Non-pigmented ciliary epithelial cell (primary cell): ENCODE measurements around the gene FMNL3.

Experiments used
- DNase-seq: peaks from one replicate; pipeline ENCODE4 v3.0.0-alpha.2; 2010; ENCODE audit warnings: low read depth

FMNL3 gene

DNA sequence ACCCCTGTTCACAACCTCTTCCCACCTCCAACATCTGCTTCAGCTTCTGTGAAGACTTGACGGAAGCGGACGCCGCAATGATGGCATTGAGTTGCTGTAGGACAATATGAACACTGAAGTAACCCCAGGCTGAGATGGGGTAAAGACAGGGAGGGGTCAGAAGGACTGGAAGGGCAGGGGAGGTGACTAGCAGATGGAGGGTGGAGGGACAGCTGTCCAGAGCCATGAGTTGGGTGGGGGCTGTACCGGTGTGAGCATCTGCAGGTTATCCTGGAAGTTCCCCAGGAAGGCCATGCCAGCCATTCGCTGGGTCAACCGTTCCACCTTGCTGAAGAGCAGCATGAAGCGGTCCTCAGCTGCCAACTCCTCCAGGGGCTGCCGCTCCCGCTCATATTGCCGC, 57.8 kb downstream of the FMNL3 start:
- no peak for DNase-seq

DNA sequence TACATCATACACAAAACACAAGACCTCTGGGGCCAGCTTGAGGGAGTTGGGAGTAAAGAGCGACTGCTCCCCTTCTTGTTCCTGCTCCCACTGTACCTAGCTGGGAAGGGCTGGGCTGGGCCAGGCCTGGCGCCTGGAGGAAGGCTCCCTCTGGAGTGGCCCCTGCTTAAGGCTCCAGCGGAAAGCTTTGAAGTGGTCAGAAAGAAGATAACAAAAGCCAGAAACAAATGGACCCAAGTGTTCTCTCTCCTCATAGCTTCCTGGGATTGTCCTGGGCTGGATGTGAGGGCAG, 58.5 kb downstream of the FMNL3 start:
- no peak for DNase-seq

DNA sequence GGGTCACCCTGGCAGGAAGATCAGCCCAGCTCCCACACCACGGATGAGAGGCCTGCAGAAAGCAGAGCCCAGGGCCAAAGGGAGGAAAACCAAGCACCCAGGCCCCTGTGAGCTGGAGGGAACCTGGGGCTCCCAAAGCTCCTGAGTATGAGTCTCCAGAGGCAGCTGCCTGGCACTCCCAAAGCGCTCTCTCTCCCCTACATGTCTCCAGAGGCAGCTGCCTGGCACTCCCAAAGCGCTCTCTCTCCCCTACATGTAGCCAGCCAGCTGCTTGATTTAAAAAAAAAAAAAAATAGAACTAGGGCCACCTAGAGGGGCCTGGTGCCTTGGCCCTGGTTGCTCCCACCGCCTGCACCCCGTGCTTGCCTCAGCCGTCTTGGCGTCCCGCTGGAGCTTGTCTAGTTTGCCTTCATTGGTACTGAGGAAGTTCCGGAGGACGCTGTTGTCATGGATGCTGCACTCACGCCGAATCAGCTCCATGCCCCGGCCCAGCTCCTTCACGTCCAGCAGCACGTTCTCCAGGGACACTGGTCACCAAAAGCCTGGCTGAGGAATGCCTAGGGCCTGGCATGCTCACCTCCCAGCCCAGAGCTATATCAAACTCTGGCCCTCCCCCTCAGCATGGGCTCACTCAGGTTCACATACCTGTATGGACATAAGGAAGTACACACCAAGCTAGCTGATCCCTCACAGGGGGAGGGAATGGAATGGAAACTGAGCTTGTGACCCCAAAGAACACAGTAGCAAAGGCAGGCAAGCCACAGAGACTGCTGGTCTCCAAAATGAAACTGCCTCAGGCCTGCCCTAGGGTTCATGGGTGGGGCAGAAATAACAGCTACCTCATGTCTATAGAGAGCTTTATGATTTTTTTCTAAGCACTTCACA, 59.1 kb downstream of the FMNL3 start:
- no peak for DNase-seq

DNA sequence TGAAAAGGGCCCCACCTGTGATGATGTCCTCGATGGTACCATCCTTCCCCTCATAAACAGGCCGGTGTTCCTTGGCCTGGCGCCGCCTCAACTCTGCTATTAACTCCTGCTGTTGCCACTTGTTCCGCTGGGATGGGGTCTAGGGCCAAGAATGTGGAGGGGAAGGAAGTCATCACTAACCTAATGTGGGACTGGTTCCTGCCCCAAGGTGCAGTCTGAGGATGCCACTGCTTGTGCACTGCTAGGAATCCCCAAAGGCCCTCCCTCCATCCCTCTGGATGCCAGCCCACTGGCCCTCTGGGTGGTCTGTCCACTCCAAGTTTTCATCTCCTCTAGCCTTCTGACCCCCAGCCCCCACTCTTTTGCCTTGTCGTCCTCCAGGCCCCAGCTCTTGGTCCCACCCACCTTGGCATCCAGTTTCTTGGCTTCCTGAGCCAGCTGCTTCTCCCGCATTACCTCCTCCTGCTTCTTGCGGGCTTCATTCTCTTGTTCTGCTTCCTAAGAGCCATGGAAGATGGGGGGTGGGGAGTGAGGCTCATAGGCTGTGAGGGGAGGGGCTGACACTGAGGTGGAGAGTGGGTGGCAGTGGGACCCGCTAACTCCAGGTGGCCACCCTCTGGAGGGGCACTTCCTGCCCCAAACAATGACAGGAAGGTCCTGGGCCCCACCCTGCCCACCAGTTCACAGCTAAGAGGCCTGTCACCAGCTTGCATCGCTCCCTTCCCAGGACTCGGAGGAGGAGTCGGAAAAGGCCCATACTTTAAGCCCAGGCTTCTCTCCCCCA, 60.1 kb downstream of the FMNL3 start:
- no peak for DNase-seq

DNA sequence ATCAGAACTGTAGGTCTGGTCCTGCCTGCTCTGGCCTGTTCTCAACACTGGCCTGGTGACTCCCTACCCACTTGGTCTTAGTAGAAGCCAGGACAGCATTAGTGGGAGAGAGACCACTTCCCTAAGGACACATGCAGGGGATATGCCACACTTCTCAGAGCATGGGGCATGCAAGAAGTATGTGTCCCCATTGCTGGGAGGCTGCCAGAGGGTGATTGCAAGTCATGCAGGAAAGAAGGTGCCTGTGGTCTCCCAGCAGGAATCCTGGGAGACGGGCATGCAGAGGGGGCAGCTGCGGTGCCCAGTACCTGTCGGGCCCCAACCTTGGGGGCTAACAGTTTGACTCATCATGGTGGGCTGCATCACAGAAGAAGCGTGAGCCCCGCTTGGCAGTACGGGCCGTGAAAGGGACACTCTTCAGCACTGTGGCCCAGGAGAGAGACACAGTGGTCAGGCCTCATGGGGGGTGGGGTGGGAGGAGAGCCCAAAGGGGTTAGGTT, 60.8 kb downstream of the FMNL3 start:
- no peak for DNase-seq

DNA sequence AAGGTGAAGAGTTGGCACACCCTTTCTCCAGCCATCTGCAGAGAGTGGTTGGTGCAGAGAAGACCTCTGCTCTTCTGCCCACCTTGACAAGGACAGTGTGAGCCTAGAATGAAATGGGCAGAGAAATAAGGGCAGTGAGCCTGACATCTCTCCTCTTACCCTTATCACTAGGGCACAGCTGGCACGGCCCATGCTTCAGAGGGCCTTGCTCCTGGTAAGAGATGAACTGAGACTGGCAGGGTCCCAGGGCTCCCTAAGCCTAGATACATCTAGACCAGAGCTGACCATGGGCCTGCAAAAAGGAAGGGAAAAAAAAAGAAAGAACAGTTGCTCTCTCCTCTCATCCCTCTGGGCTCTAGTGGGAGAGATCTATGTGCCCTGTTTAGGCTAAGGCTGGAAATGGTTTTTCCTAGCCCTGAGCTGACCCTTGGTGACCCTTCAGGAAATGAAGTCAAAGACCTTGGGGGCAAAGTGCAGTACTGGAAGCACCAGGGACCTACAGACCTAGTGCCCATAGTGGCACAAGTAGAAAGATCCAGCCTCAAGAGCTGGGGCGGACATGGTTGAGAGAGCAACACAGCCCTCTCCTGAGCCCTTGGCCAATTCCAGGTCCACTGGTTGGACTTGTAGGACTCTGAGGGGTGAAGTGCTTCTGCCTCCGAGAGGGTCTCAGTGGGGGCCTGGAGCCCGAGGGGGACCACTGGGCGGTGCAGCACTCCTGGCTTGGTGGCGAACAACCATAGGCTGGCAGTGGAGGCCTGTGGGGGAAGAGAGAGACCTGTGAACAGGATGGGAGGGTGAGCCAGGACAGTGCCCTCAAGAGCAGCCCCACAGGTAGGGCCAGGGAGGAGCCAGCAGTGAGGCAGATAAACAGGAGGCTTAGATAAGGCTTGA, 61.8 kb downstream of the FMNL3 start:
- DNase-seq: no peak

DNA sequence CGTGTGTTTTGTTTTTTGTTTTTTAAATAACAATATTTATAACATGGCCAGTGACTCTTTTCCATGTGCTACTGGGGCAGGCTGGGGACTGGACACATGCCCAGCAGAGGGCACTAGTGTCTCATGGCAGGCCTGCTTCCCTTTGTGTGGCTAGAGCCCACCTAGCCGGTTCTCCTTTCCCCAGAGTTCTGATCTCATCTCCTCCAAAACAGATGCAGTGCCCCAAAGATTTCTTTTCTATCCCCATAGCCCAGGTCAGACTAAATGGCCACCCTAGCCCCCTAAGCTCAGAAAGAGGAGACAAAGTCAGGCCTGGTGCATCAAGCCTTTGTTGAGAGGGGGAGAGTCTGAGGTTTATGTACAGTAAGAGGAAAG, 62.6 kb downstream of the FMNL3 start:
- DNase-seq: no peak

DNA sequence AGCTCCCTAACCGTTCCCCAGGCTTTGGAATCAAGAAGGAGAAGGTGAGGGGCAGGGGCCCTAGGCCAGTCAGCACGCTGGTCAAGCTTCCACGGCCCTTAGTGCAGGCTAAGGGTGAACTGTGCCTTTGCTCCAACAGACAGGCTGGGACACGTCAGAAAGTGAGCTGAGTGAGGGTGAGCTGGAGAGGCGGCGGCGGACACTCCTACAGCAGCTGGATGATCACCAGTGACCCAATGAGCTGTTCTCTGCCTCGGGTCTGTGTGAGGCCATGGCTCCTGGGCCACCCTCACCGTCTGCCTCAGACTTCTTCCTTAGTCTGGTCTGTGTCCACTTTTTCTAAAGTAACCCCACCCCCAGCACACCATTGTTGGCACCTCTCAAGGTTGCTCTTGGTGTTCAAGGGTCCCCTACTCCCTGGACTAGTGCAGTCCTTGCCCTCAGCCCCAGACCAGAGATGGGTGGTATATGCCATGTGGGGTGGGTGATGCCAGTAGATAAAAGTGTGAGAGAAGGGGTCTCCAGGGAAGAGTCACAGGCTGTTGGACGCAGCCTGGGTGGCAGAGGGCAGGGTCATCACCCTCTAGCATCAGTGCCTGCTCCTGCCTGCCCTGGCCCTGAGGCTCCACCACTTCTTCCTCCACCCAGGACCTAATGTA, 63.1 kb downstream of the FMNL3 start:
- no peak for DNase-seq

DNA sequence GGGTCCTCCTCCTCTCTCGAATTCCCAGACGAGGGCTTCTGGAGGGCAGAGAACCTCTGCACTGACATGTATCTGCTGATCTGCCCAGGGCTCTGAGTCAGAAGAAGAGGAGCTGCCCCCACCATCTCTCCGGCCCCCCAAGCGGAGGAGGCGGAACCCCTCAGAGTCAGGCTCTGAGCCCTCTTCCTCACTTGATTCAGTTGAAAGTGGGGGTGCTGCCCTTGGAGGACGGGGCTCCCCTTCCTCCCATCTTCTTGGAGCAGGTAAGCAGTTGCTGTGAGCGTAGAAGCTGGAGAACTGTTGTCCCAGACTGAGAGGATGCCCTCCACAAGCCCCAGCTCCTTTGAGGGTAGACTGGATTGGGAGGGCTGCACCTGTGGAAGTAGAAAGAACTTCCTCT, 64.1 kb downstream of the FMNL3 start:
- no peak for DNase-seq

DNA sequence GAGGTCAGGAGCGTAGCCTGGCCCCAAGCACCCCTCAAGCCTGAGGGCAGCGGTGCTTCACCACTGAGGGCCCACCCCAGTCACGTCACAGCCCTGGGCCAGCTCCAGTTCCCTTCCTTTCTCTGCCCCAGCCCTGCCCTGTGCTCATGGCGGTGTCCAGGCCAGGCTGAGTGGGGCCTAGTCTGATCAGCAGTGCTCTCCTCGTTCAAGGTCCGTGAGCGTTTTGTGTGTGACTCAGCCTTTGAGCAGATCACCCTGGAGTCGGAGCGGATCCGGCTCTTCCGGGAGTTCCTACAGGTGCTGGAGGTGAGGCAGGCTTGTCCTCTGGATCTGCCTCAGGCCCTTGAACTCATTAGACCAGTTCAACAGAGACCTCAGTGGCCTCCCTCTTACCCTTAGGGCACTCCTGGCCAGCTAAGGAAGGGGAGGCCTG, 64.8 kb downstream of the FMNL3 start:
- DNase-seq: no peak

DNA sequence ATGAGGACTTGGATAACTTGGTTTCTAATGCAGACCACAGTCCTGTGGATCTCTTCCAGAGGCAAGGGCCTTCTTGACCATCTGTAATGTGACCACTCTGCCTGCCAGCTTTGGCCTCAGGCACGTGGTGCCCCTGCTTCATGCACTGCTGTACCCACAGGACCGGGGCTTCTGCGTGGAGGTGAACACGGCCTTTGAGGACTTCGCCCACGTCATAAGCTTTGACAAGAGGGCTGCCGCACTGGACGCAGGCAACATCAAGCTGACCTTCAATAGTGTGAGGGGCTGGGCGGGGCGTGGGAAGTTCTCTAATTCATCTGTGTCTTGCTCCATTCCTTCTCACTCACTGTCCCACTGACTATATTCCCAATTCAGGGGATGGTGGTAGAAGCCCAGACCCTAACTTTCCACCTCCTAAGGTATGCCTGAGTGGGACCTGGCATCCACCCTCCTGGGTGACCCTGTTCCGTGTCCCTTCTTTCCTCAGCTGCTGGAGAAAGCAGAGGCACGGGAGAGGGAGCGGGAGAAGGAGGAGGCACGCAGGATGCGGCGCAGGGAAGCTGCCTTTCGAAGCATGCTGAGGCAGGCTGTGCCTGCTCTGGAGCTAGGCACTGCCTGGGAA, 65.3 kb downstream of the FMNL3 start:
- no peak for DNase-seq

DNA sequence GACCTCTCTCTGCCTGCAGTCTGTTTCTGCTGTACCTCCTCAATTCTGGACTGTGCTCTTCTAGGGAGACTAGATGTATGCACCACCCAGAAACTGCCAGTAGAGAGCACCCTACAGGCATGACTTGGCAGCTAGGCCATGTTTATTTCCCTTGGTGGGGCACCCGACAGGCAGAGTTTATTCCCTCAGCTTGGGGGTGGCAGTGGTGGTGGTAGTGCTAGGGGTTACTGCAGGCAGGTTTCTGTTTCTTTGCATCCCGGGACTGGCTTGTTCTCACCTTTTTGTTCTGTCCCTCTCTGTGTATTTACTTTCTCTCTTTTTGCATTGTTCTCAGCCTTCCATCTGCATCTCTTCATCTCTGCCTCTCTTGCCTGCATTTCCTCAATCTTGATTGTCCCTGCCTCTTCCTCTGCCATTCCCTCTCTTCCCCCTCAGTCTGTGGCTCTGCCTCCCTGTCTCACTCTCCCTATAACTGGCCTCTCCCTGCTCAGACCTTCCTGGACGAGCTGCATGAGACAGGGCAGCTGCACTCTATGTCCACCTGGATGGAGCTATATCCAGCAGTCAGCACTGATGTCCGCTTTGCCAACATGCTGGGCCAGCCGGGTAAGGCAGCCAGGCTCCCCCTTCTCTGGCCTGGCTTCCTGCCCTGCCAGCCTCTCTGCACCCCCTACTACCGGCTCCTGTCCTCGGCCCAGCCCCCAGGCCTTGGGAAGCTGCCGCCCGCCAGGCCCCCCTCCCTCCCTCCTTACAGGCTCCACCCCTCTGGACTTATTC, 70.0 kb downstream of the FMNL3 start:
- no peak for DNase-seq

DNA sequence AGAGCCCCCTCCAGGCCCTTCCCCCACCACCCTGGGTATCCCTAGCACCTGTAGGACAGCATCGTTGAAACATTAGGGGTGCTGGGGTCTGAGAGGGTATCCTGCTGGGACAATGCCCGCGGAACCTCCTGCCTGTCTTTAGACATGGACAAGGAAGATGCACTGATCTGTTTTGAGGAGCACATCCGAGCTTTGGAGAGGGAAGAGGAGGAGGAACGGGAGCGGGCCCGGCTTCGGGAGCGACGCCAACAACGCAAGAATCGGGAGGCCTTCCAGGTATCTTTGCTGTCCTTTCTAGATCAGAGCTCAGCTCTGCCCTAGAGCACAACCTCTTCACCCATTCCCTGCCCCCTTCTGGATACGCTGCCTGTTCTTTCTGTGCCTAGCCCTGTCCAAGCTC, 70.6 kb downstream of the FMNL3 start:
- DNase-seq: no peak

DNA sequence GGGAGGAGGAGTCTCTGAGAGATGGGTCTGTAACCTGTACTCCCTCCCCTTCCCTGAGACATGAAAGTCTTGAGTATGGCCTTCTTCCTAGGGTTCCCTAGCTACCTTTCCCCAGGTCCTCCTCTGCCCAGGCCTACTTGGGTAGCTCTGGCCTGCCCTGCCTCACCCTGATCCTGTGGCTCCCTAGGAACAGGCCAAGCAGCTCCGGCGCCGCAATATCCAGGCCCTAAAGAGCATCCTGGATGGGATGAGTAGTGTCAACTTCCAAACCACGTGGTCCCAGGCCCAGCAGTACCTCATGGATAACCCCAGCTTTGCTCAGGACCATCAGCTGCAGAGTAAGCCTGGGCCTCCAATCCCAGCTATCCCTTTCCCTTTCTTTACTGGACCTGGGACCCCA, 71.5 kb downstream of the FMNL3 start:
- no peak for DNase-seq

DNA sequence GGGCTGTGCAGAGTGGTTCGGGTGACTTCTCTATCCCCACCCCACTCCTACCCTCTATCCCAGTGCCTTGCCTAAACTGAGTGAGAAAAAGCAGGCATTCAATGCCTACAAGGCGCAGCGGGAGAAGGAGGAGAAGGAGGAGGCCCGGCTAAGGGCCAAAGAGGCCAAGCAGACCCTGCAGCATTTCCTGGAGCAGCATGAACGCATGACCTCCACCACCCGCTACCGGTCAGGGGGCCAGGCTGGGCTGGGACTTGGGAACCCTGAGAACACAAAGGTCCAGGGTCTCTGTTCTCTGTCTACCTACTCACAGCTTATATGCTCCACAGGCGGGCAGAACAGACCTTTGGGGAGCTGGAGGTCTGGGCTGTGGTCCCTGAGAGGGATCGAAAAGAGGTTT, 72.2 kb downstream of the FMNL3 start:
- no peak for DNase-seq

DNA sequence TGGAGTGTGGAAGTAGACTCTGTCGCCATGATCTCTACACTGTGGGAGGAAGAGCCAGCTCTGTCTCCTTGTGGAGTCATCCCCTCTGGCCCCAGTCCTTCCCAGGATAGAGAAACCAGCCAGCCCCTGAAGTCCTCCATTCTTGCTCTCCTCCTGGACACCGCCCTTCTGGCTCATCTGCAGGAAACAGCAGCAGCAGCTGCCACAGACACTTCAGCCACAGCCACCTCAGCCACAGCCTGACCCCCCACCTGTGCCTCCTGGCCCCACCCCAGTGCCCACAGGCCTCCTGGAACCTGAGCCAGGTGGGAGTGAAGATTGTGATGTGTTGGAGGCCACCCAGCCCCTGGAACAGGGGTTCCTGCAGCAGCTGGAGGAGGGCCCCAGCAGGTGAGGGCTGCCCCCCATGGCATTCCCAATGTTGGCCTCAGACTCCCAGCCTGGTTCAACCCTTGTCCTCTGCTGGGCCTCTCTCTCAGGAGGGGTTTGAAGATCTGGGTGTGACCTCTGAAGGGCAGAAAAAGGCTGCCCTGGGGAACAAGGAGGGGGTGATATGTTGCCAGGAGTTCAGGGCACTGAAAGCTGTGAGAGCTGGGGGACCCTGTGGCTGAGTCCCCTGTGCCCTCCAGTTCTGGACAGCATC, 73.4 kb downstream of the FMNL3 start:
- no peak for DNase-seq

DNA sequence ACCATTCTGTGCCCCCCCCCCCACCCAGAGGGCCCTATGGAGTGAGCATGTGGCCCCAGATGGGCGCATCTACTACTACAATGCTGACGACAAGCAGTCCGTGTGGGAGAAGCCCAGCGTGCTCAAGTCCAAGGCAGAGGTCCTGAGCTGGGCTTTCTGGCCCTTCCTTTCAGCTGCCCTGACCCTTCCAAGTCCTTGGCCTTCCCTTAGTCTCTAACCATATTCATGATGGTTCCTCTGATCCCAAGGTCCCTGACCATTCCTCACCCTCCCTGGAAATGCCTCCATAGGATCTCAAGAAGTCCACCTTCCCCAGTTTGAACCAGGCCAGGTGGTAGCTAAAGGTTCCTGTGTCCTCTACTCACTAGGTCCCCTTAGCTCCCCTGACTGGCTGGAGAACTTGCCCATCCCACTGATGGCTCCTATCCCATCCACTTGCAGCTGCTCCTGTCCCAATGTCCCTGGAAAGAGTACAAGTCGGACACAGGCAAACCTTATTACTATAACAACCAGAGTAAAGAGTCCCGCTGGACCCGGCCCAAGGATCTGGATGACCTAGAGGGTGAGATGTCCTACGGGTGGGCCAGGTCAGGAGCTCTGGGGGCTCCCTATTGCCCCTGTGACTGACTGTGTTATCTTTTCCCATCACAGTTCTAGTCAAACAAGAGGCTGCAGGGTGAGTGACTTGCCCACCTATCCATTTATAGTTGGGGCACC, 74.1 kb downstream of the FMNL3 start:
- no peak for DNase-seq

DNA sequence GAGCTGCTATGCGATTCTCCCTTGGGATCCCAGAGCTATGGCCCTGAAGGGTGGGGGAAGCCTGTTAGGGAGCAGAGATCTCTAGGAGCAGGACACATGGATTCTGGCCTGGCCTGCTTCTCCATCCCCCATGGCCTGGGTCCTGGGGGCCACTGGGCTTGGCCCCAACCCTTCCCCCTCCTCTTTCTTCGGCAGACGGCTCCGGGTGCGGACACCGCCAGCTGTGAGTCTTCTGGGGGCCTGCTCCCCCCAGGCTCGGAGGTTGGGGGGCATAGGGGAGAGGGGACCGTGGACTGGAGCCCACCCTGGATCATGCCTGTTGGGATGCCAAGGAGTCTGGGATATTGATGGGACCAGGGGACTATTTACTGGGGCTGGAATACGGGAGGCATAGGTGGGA, 74.8 kb downstream of the FMNL3 start:
- no peak for DNase-seq

DNA sequence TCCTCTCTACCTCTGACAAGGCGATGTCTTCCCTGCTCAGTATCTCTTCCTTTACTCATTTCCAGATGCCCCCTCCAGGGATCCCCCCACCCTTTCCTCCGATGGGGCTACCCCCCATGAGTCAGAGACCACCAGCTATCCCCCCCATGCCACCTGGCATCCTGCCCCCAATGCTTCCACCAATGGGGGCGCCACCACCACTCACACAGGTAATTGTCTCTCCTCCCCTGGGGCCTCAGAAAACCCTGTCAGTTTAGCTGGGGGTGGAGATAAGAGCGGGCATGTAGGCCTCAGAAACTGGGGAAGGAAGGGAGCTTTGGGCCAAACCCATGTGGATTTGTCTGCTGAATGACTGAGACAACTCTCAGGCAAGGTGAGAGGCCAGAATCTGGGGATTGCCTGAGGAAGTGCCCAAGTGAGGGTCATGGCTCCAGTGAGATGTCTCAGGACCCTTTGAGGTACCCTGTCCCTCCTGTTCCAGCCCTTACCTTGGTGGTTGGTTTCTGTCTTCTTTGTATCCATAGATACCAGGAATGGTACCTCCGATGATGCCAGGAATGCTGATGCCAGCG, 75.8 kb downstream of the FMNL3 start:
- no peak for DNase-seq
